Neural cell (in vitro differentiated cells): ENCODE measurements around the gene SLC1A2. TPM values are rescaled to one million over a fixed set of nuclear protein-coding genes. Genes with fewer than 3 reads are reported as not detected.

Experiments
- H2AFZ ChIP-seq: fragments of 200-600, 300-800 bp; sonication (generic), shearing (Covaris generic); 2 replicates; pipeline ENCODE4 v1.6.0; 2014; ENCODE audit warnings: low read depth, mild to moderate bottlenecking, antibody characterized with exemption, low read length, moderate library complexity
- H3F3A ChIP-seq: fragments of 200-600 bp; shearing (Covaris generic); 2 replicates; pipeline ENCODE4 v1.6.1; 2016; ENCODE audit warnings: mild to moderate bottlenecking, moderate library complexity, mixed read lengths, antibody characterized with exemption, low read length; ENCODE audit not compliant: insufficient read depth, poor library complexity, severe bottlenecking
- H3K27ac ChIP-seq: fragments of 200-600, 300-800 bp; sonication (generic), shearing (Covaris generic); 2 replicates; pipeline ENCODE4 v1.5.1; 2014; ENCODE audit warnings: mild to moderate bottlenecking, low read length, moderate library complexity
- H3K27me3 ChIP-seq: fragments of 300-800, 200-600 bp; sonication (generic), shearing (Covaris generic); 2 replicates; pipeline ENCODE4 v1.6.0; 2014; ENCODE audit warnings: mild to moderate bottlenecking, low read depth, low read length, moderate library complexity; ENCODE audit not compliant: insufficient read depth
- H3K36me3 ChIP-seq: fragments of 300-800, 200-600 bp; sonication (generic), shearing (Covaris generic); 2 replicates; pipeline ENCODE4 v1.5.1; 2014; ENCODE audit warnings: mild to moderate bottlenecking, antibody characterized with exemption, low read length, moderate library complexity; ENCODE audit not compliant: insufficient read depth
- H3K4me2 ChIP-seq: fragments of 300-800, 200-600 bp; sonication (generic), shearing (Covaris generic); 2 replicates; pipeline ENCODE4 v1.6.0; 2014; ENCODE audit warnings: mild to moderate bottlenecking, low read length
- H3K4me3 ChIP-seq: fragments of 300-800, 200-600 bp; sonication (generic), shearing (Covaris generic); 2 replicates; pipeline ENCODE4 v1.5.1; 2014; ENCODE audit warnings: mild to moderate bottlenecking, low read length, moderate library complexity
- H3K79me2 ChIP-seq: fragments of 200-600 bp; shearing (Covaris generic); replicated peaks from 2 replicates; pipeline ENCODE4 v1.6.0; 2014; ENCODE audit warnings: mild to moderate bottlenecking, low read length, moderate library complexity; ENCODE audit not compliant: insufficient read depth
- H3K9ac ChIP-seq: fragments of 300-800, 200-600 bp; sonication (generic), shearing (Covaris generic); 2 replicates; pipeline ENCODE4 v1.6.1; 2016; ENCODE audit warnings: mild to moderate bottlenecking, low read length, mixed read lengths
- H3K9me2 ChIP-seq: fragments of 200-600 bp; shearing (Covaris generic); 2 replicates; pipeline ENCODE4 v1.6.1; 2016; ENCODE audit warnings: mild to moderate bottlenecking, low read length, mixed read lengths; ENCODE audit not compliant: insufficient read depth
- H3K9me3 ChIP-seq: fragments of 200-600, 300-800 bp; sonication (generic), shearing (Covaris generic); 2 replicates; pipeline ENCODE4 v1.6.1; 2016; ENCODE audit warnings: mild to moderate bottlenecking, mixed run types, low read length, moderate library complexity, mixed read lengths
- H4K20me1 ChIP-seq: fragments of 200-600 bp; shearing (Covaris generic); 2 replicates; pipeline ENCODE4 v1.6.1; 2016; ENCODE audit warnings: mild to moderate bottlenecking, mixed run types; ENCODE audit not compliant: insufficient read depth
- EP300 ChIP-seq: fragments of 450-650 bp; conservative IDR thresholded peaks from 2 replicates; pipeline ENCODE4 v1.6.1; 2014; ENCODE audit warnings: antibody characterized with exemption, mild to moderate bottlenecking, moderate library complexity; ENCODE audit not compliant: poor library complexity, severe bottlenecking
- EZH2 ChIP-seq: fragments of 200-600, 300-800 bp; shearing (Covaris generic), sonication (generic); IDR thresholded peaks from 2 replicates; pipeline ENCODE4 v1.6.1; 2014; ENCODE audit warnings: antibody characterized with exemption, low read length, borderline replicate concordance, mild to moderate bottlenecking; ENCODE audit not compliant: insufficient read depth, poor library complexity, severe bottlenecking
- RAD21 ChIP-seq: fragments of 450-650 bp; conservative IDR thresholded peaks from 2 replicates; pipeline ENCODE4 v1.6.1; 2014; ENCODE audit warnings: antibody characterized with exemption, mild to moderate bottlenecking, moderate library complexity
- REST ChIP-seq: IDR thresholded peaks from 2 replicates; pipeline ENCODE4 v1.6.1; 2012; ENCODE audit warnings: borderline replicate concordance
- SMC3 ChIP-seq: fragments of 450-650 bp; conservative IDR thresholded peaks from 2 replicates; pipeline ENCODE4 v1.6.1; 2014; ENCODE audit warnings: antibody characterized with exemption, mild to moderate bottlenecking, moderate library complexity; ENCODE audit not compliant: poor library complexity
- polyA plus RNA-seq: library from polyadenylated mRNA; depleted of rRNA; stranded (reverse); fragments of >200 nt; gene quantifications from 2 replicates; pipeline ENCODE4 v1.2.3, GENCODE V29; 2014

SLC1A2 gene
- polyA plus RNA-seq, 1 donor from 2014 or later = 134 TPM

GRCh38 chr11:35346472-35347156 lies 72.7 kb downstream of the SLC1A2 start:
- Histone ChIP-seq H3K79me2 (no peaks in the 10 kb centered on the region), H3K4me2 (no peak overlapping the region), H3K27me3 (no peaks in the 10 kb centered on the region), H3F3A (no peaks in the 10 kb centered on the region), H3K9me2 (no peaks in the 10 kb centered on the region), H3K27ac (no peak overlapping the region), H4K20me1 (no peaks in the 10 kb centered on the region), H2AFZ (no peak overlapping the region), H3K36me3 (no peaks in the 10 kb centered on the region), H3K9me3 (no peaks in the 10 kb centered on the region), H3K4me3 (no peak overlapping the region), H3K9ac (no peak overlapping the region)
- TF ChIP-seq EP300 (no peak), REST (no peak), SMC3 (no peak)

GRCh38 chr11:35344681-35345574 lies 74.4 kb downstream of the SLC1A2 start:
- Histone ChIP-seq H3K27me3 (no peaks in the 10 kb centered on the region), H3K27ac (no peak overlapping the region), H3K79me2 (no peaks in the 10 kb centered on the region), H3K9ac (no peak overlapping the region), H4K20me1 (no peaks in the 10 kb centered on the region), H3K4me2 (no peak overlapping the region), H2AFZ (no peak overlapping the region), H3K9me2 (no peaks in the 10 kb centered on the region), H3K9me3 (no peaks in the 10 kb centered on the region), H3K36me3 (no peaks in the 10 kb centered on the region), H3K4me3 (no peak overlapping the region), H3F3A (no peaks in the 10 kb centered on the region)
- TF ChIP-seq EZH2 (no peak), RAD21 (no peak), REST (no peak), SMC3 (no peak), EP300 (no peak)
